WTC11 (cell line): ENCODE data around the gene AGXT.

Experiments
- TEAD4 ChIP-seq: sonication (generic); formaldehyde crosslinking; IDR thresholded peaks from 2 replicates; pipeline ENCODE4 v1.8.0; 2022; ENCODE audit warnings: mild to moderate bottlenecking, missing genetic modification reagents
- ZNF317 ChIP-seq: sonication (generic); formaldehyde crosslinking; IDR thresholded peaks from 2 replicates; pipeline ENCODE4 v1.8.1; 2023; ENCODE audit warnings: low read depth, mild to moderate bottlenecking, moderate library complexity, missing genetic modification reagents, borderline replicate concordance
- TF ChIP-seq, protein P1 (sequence below): fragments of 200-600 bp; IDR thresholded peaks from 2 replicates; pipeline ENCODE4 v1.8.0; 2022; ENCODE audit warnings: antibody characterized with exemption
- TF ChIP-seq, protein P2 (sequence below): sonication (generic); formaldehyde crosslinking; IDR thresholded peaks from 2 replicates; pipeline ENCODE4 v1.8.1; 2023; ENCODE audit warnings: mild to moderate bottlenecking, missing genetic modification reagents, moderate library complexity
- TF ChIP-seq, protein P3 (sequence below): sonication (generic); formaldehyde crosslinking; IDR thresholded peaks from 2 replicates; pipeline ENCODE4 v1.8.0; 2022; ENCODE audit warnings: mild to moderate bottlenecking, missing genetic modification reagents
- TF ChIP-seq, protein P4 (sequence below): sonication (generic); formaldehyde crosslinking; IDR thresholded peaks from 2 replicates; pipeline ENCODE4 v1.8.1; 2023; ENCODE audit warnings: mild to moderate bottlenecking, moderate library complexity, missing genetic modification reagents

DNA sequence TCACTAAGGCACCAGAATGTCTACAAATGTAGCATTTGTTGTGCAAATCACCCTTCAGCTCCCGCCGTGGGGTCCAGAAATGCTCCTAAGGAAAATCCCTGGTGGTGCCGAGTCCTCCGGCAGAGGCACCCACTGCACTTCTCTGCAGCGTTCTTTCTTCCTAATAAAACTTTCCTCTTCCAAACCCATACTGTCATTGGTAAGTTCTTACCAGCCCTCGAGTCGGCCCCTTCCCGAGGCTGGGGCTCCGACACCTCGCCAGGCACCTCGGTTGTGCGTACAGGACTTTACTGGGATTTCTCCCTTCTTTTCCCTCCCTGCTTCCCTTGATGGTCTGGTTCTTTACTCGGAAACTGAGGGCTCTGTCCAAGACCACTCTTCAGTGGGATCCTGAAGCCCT, 10.3 kb upstream of the AGXT start:
- TF ChIP-seq, protein P1, sequence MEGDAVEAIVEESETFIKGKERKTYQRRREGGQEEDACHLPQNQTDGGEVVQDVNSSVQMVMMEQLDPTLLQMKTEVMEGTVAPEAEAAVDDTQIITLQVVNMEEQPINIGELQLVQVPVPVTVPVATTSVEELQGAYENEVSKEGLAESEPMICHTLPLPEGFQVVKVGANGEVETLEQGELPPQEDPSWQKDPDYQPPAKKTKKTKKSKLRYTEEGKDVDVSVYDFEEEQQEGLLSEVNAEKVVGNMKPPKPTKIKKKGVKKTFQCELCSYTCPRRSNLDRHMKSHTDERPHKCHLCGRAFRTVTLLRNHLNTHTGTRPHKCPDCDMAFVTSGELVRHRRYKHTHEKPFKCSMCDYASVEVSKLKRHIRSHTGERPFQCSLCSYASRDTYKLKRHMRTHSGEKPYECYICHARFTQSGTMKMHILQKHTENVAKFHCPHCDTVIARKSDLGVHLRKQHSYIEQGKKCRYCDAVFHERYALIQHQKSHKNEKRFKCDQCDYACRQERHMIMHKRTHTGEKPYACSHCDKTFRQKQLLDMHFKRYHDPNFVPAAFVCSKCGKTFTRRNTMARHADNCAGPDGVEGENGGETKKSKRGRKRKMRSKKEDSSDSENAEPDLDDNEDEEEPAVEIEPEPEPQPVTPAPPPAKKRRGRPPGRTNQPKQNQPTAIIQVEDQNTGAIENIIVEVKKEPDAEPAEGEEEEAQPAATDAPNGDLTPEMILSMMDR = no peak
- TF ChIP-seq, protein P2, sequence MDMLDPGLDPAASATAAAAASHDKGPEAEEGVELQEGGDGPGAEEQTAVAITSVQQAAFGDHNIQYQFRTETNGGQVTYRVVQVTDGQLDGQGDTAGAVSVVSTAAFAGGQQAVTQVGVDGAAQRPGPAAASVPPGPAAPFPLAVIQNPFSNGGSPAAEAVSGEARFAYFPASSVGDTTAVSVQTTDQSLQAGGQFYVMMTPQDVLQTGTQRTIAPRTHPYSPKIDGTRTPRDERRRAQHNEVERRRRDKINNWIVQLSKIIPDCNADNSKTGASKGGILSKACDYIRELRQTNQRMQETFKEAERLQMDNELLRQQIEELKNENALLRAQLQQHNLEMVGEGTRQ (CRISPR knock-in tag) = no peak
- TF ChIP-seq, protein P3, sequence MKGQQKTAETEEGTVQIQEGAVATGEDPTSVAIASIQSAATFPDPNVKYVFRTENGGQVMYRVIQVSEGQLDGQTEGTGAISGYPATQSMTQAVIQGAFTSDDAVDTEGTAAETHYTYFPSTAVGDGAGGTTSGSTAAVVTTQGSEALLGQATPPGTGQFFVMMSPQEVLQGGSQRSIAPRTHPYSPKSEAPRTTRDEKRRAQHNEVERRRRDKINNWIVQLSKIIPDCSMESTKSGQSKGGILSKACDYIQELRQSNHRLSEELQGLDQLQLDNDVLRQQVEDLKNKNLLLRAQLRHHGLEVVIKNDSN (CRISPR knock-in tag) = no peak
- TF ChIP-seq ZNF317 (CRISPR knock-in tag) = no peak
- TF ChIP-seq, protein P4, sequence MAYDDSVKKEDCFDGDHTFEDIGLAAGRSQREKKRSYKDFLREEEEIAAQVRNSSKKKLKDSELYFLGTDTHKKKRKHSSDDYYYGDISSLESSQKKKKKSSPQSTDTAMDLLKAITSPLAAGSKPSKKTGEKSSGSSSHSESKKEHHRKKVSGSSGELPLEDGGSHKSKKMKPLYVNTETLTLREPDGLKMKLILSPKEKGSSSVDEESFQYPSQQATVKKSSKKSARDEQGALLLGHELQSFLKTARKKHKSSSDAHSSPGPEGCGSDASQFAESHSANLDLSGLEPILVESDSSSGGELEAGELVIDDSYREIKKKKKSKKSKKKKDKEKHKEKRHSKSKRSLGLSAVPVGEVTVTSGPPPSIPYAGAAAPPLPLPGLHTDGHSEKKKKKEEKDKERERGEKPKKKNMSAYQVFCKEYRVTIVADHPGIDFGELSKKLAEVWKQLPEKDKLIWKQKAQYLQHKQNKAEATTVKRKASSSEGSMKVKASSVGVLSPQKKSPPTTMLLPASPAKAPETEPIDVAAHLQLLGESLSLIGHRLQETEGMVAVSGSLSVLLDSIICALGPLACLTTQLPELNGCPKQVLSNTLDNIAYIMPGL (CRISPR knock-in tag) = no peak
- no peak for TF ChIP-seq TEAD4
